ENCODE data around the gene KCNMB2.

DNA sequence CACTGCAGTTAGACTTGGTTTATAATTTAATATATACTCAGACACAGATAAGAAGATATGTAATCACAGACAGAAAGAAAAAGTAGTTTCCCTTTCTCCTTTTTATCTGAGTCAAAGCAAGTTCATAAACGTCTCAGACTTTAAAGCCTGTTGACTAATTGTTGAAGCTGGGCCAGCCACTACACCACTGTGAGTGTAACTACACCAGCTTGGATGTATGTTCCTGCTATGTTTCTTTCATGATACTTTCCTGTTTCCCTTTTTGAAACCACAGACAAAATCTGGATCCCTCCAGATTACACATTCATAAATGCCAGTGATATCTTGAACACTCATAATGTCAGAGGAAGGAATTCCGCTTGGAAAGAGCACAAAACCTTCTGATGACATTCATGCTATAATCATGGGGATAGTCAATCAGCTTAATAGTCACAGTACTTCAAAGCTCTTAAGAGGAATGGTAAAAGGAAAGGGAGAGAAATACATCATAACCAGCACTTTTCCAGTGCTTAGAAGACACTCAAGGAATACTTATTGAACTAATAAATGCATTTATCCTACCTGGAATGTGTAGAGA lies 32.0 kb downstream of the KCNMB2 start:
- TF ChIP-seq POLR2AphosphoS5 (IDR thresholded peaks at IDR 0.05; ENCODE audit: borderline replicate concordance, low read depth, low read length) (no peak), EZH2 (IDR thresholded peaks at IDR 0.05) (no peak), FOXP2 (optimal IDR thresholded peaks at IDR 0.05; ENCODE audit: control extremely low read depth, extremely low read length, insufficient read depth) (no peak)

Data from SK-N-MC (cell line).